ENCODE results near the gene NFIA.
"Not testable (repeated sequence)": the region's sequence is repeated elsewhere in the genome, so short reads cannot be mapped to it uniquely, and the experiment has no call there.

Gene NFIA

DNA sequence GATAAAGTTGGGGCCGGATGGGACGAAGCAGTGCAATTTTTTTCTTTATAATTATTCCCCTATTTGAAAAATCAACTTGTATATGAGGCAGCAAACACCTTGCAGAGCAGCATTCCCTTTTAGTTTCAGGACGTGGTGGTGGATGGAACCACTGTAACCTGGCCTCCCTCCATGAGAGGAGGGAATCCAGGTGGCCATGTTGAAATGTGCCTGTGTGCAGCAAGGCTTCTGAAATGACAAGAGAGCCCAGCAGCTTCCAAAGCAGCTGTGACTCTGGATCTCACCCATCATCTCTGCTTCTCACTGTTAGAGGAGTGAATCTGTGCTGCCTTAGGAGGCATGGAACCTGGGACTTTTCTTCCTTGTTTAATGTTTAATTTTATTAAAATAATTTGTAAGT is 42.3 kb downstream of the NFIA start:
- peak in 7 of 56 donors; percentile 15 to 33 (median 19) for DNase-seq

DNA sequence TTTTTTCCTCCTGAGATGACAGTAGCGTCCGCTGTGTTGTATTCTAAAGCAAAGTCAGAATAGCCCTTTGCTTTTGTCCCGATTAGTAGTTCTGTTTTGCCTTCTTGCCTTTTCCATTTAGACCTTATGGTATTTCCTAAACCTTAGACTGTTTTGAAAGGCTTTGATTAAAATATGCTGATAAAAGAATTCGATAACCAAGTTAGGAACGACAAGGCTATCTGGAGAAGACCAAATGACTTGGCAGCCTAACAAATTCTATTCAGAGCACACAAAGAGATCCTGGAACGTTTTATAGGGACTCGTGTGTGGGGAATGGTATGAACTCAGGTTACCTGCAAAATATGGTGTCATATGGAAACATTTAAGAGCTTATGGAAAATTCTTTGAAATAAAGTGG is 42.9 kb downstream of the NFIA start:
- DNase-seq = no peak

DNA sequence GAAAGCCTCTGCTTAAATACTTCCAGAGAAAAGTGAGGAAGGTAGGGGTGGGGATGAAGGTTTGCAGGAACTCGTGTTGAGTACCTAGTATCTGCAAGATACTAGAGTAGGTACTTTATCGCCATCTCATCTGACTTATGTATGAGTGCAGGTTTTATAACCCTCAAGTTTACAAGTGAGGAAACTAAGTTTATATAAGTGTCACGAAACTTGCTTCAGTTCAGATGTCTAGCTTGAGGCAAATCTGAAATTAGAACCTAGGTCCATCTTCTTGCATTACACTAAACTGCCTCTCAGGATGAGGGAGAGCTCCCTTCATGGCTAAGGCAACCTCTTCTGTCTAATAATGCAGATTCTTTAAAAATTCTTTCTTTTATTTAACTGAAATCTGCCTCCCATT is 43.5 kb downstream of the NFIA start:
- no peak for DNase-seq

DNA sequence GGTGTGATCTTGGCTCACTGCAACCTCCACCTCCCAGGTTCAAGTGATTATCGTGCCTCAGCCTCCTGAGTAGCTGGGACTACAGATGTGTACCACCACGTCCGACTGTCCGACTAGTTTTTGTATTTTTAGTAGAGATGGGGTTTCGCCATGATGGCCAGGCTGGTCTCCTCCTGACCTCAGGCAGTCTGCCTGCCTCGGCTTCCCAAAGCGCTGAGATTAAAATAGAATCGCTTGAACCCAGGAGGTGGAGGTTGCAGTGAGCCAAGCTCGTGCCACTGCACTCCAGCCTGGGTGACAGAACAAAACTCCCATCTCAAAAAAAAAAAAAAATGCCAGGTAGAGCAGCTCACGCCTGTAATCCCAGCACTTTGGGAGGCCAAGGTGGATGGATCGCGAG is 44.5 kb downstream of the NFIA start:
- DNase-seq = not testable (repeated sequence)

DNA sequence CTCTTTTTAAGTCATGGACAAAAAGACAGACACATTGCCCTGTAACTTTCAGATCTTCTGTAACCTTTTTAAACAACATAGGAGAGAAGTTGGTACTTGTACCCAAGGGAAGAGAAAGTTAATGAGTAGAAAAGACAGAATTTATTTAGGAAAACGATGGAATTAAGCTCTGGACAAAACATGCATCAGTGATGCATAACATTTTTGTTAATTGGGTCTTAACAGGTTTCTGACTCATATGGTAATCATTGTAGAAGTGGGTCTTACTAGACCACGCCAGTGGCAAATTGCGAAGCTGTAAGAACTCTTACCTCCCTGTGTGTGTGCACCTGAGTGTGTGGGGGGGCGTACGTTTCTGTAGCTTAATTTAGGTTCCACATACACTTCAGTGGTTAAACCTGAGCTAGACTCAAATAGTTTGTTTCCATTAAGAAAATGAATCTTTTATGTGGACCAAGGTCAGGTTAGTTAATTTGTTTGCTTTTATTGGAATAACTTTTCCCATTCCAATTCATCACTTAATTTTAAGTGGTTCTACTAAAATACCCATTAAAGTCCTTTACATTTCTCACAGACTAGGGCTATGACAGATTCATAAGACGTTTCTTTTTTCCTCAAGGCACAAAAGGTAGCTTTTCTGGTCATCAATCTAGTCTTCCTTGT is 48.1 kb downstream of the NFIA start:
- DNase-seq = no peak

DNA sequence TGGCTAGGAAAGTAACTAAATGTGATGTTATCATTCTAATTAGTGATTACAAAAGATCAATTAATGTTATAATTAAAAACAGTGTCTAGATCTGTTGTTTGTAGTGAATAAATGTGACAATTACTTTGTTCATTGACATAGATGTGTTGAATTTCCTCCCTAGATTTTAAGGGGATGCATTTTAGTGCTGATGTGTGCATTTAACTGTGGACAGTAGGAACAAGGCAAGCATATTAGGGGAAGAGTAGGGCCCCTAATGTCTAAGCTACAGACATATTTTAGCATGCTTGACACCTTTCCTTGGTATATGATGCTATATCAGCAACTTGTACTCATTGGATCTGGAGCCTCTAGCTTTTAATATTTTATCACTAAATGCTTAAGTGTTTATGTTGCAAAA is 48.9 kb downstream of the NFIA start:
- no peak for DNase-seq

DNA sequence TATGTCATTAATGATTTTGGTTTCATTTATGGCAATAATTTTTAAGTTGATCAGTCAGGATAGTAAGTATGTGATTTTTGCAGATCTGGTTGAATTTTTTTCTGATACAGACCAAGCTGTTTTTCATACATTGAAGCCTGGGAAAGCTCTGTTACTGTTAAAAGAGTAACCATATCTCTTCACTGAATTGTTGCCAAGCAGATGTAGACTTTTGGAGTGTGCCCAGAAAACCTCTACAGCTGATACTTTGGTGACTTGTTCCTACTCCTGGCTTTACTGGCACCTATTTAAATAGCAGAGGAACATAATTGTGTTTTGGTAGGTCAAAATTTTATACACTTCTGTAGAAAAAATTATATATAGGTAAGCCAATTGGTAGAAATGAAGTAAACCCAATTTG is 49.4 kb downstream of the NFIA start:
- DNase-seq = no peak

DNA sequence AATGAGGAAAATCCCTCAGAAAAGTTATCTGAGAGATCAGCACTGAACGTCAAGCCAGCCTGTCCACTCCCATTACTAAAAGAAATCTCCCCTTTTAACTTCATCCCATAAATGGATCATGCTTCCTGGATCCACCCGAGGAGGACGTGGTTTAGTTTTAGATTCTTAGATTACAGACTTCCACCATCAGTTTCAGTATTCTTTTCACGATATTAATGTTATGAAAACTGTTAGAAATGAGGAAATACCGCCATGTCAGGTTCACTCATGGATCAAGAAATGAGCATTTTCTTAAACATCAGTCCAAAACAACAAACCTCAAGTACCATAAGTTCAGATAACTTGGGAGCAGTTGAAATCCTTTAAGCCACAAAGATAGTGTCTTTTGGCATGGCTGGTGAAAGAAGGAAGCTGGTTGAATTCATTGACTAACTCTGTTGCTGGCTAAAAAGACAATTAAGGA is 49.8 kb downstream of the NFIA start:
- DNase-seq = no peak

DNA sequence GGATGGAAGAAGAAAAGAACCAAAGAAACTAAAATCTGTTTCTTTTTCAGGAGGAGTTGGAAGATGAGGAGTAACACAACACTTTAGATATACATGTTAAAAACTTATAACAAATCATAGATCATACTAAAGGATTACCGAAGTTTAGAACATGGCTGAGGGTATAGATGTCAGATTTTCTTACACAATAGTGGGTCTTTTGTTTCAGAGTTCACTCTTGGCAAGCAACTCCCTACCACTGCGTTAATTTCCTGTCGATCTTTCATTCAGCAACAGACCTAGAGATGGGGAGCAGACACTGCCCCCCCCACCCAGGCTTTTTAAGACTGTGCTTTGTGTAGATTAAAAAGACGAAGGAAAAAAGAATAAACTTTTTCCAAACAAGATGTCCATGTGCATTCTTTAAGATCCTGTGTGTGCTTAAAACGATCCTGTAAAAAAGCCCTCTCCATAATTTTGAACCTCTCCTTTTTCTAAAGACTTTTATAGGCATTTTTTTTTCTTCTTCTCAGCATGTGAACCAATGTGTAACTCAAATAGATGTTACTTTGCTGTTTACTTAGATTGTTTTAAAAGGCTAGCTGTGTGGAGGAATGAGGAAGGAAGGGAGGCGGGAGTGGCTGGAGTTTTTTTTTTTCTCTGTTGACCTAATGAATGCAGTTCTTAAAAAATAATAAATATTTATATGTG is 50.4 kb downstream of the NFIA start:
- peak in 1 of 56 donors; percentile 24 for DNase-seq

DNA sequence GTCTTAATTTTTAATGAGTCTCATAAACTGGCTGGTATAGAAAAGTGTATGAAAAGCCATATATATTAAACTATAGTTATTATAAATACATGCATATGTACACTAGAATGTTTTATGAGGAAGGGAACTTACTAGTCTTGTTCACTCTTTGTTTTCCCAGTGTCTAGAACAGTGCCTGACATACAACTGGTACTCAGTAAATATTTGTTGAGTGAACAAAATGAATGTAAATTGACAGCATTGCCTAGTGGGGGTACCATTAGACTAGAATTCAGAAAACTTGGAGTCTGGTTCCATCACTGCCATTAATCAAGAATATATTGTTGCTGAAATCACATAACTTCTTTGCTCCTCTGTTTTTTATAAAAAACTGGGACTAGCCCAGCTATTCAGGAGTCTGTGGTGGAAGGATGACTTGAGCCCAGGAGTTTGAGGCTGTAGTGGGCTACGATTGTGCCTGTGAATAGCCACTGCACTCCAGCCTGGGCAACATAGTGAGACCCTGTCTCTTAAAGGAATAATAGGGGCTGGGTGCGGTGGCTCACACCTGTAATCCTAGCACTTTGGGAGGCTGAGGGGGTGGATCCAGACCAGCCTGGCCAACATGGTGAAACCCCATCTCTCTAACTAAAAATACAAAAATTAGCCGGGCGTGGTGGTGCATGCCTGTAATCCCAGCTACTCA is 51.1 kb downstream of the NFIA start:
- no peak for DNase-seq

DNA sequence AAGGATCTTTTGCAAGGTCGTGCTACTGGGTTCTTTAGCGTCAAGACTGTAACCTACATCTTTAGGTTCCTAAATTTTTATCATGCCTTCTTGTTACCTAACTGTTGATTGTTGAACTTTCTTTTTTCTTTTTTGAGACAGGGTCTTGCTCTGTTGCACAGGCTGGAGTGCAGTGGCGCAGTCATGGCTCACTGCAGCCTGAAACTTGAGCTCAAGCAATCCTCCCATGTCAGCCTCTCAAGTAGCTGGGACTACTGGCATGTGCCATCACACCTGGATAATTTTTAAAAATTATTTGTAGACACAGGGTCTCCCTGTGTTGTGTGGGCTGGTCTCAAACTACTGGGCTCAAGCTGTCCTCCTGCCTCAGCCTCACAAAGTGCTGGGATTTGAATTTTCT is 52.9 kb downstream of the NFIA start:
- DNase-seq = no peak

DNA sequence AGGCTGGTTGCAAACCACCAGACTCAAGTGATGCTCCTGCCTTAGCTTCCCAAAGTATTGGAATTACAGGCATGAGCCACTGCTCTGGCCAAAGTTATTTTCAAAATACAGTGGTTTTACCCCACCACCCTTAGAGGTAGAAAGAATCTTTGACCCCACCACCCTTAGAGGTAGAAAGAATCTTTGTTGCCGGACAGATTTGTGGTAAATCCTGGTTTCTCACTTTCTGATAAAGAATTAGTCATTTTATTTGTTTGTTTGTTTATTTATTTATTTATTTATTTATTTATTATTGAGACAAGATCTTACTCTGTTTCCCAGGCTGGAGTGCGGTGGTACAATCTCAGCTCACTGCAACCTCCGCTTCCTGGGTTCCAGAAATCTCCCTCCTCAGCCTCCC is 55.9 kb downstream of the NFIA start:
- no peak for DNase-seq

DNA sequence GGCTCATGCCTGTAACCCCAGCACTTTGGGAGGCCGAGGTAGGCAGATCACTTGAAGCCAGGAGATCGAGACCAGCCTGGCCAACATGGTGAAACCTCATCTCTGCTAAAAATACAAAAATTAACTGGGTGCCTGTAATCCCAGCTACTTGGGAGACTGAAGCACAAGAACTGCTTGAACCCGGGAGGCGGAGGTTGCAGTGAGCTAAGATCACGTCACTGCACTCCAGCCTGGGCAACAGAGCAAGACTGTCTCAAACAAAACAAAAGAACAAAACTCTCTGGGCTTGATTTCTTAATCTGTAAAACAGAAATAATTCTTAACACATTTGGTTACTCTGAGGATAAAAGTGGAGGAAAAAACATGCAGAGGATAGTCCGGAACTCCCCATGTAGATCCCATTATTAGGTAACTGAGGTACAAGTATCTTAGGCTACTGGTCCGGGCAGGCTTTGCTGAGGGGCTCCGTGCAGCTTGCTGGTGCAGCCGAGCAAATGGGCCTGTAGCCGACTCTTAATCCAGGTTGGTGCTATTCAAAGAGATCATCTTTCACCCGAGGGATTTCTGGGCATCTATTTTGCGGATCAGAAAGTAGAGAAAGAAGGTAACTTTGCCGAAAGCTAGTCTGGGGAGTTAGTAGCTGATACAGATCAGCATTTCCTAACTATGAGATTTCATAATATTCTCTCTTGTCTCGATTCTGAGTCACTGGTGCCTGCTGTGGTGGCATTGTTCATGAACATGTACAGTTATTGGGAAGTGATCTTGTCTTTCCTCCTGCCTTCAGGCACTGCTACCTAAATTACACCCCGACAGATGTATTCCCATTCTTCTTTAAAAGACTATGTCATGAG is 56.8 kb downstream of the NFIA start:
- no peak for DNase-seq

DNA sequence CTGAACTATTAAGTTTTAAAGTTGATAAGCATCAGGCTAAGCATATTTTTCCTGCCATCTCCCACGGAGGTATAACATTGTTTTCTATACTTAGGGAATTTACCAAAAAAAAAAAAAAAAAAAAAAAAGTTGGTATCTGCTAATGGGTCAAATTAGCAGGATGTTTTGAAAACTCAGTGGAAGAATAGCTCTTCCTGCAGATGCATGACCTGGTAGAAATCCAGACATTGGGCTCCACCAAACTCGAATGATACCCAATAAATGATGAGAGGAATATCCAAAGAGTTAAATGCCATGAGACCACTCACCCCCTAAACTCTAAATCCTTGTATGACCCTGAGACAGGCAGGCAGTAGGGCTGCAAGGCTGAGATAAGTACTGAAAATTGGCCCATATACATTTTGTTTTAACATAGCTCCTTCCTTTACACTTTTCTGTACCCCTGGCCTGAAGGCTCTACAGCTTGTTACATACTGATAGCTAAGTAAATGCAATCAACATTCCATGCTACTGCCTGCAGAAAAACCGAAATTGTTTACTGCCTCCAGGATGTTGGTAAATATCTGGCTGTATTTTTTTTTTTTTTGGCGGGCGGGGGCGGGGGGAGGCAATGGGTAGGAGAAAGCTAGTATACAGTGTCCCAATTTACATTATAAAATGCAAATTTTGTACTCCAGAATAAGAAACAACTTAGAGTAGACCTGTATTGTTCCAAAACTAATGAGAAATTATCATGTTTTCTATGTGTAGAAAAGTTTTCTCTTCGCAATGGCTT is 57.6 kb downstream of the NFIA start:
- DNase-seq = no peak

DNA sequence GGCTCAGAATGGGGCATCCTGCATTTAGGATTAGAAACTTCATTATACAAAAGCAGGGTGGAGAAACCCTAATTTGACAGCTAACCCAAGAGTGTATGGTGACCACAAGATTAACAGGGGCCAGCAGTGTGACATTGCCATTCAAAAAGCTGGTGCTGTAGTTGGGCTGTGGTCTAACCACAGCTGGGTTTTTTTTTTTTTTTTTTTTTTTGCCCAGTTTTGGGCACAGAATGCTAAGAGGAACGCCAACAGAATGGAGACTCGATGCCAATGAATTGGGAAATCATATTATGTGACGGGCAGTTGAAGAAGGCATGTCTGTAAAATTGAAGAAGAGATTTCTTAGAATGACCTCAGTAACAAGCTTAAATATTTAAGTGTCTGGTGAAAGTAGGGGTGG is 58.4 kb downstream of the NFIA start:
- no peak for DNase-seq

DNA sequence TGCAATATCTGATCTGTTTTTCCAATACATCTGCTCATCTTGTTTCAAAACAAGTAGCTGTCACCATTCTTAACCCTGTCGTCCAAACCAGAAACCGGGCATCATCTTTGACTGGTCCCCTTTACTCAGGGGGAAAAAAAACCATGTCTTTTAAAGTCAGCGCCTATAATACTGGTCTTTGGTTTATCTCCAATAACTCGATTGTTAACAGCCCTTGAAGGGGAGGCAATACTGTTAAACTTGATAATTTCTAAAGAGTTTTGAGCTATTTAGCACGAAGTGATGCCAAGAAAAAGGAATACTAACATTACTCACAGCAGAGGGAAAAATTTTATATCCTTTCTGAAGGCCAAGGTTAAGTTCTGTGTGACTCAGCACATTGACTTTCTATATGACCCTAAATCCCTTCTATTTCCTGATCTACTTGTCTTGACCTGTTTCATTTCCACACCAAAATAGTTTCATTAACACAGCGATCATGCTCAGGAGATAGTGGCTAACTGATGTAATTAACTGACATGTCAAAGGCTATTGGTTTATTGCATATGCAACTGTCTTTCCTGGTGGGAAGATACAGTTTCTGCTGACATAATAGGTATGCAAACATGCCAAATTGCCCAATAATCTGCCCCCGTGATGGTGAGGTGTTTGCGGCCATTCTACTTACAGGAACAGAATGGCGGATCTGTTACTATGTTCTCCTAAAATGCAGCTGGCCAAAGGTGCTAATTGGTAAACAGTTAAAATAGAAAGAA is 59.1 kb downstream of the NFIA start:
- no peak for DNase-seq

DNA sequence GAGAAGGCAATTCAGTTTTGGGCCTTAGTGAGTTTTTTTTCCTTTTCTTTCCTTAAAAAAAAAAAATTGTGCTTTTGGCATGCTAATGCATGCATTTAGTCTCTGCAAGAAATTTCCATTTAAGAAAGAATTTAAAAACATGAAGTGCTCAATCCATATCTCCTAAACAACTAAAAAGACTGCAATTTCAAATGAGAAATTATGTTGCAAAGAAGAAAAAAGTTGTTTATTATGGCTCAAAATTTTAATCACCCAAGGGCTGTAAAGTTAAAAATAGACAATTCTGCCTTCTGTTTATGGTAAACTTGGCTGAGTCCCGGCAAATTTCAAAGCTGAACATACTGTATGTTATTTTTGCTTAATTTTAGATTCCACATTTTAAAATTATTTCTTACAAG is 59.7 kb downstream of the NFIA start:
- DNase-seq = no peak

DNA sequence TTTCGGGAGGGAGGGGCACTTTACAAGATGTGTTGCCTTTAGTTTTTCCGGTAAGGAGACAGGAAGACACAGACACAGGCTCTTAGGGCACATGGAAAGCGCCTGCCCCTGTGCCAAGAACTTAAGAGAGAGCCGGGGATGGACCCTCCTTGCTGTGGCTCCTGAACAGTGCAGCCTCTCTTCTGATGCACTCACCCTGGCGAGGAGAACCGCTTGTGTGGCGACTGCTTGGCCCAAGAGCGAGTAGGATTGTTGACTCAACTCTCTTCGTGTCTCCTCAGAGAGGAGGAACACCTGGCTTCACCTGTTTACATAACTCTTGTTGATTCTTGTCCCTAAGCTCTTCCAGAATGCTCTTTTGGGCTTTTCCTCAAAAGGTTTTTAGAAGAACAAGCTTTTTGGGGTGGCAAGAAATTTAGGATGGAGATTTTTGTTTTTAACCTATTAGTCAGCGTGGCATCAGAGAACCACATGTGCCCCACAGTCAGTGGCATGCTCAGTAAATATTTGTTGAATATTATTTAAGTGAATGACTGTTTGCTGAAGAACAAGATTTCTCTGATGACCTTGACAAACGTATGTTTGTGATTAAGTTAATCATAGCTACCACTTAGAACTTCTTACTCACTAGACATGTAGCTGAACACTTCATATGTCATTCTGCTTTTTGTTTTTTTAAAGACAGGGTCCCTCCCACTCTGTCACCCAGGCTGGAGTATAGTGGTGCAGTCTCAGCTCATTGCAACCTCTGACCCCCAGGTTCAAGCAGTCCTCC is 60.6 kb downstream of the NFIA start:
- DNase-seq = peak in 3 of 56 donors; percentile 16 to 20 (median 17)

DNA sequence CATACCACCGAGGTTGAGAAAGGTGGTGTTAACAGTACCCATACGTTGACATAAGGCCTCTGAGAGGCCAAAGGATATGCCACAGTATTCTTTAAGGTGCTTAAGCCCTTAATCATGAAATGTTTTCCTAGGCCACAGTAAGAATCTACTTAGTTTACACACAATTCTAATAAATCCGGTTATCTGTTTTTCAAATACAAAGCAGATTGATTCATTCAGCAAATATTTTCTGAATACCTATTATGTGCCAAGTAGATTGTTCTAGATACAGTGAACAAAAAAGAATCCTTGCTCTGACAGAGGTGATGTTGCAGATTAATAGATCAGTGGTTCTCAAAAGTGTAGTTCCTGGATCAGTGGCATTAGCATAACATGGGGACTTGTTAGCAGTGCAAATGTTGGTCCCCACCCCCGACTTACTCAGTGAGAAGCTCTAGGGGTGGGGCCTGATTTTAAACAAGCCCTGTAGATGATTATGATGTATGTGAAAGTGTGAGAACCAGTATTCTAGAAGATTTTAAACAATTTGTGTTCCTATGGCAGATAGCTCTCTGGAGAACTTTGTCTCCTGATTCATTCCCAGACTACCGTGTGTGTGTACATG is 61.6 kb downstream of the NFIA start:
- DNase-seq = no peak

Data from nucleus accumbens (tissue), 56 donors.